ENCODE data around the gene NKPD1. TPM values are rescaled to one million over a fixed set of nuclear protein-coding genes. Genes with fewer than 3 reads are reported as not detected.

NKPD1 gene
- total and polyA plus RNA-seq, 9 of the 15 experiments (the other 6 are each of a cell fraction or from before 2014, with no cell fraction given) = 0.03 to 0.09 (median 0.04) TPM; not detected in 5

DNA sequence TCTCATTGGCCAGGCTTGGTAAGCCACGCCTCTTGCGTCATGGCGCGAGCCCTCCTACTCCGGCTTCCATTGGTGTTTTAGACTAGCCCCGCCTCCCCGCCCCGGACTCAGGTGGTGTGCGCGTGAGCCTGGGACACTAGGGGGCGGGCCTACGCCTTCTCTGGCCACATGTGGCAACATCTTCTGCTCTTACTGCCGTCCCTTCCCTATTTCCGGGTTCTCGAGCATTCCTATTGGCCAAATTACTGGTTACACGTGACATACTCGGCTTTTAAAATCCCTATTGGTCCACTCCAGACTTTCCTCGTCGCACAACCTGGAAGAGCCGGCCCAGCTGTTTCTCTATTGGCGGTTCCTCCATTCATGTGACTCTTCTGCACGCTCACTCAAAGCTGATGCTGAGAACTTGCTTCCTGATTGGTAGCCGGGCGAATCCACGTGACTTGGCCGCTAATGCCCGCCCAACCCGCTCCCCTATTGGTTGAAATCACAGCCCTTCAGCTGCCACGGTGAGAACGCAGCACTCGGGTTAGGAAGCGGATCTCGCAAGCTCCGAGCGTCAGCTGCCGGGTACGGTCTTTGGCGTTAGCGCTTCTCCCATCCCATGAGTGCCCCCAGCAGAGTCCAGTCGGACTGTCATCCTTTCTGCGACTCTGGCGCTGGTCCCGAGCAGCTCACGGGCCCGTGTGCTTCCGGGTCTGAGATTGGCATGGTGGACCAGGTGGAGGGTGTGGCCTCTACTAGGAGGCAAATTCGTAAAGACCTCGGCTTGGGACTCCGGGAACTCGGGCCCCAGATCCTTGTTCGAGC is 17.7 kb upstream of the NKPD1 start, which contains the start of gene BLOC1S3:
Gene BLOC1S3, plus strand, starts transcription at position 523 of the 810 bp plus-strand sequence. CDS start 513 bp downstream, outside the sequence.
- FAIRE-seq = peak; percentile 100
- BruUV-seq (replicated peaks) = no TSS peak
- no peak for TF ChIP-seq CBFB (CRISPR knock-in tag; IDR thresholded peaks at IDR 0.05)
- TF ChIP-seq ZFPM2 (CRISPR knock-in tag; IDR thresholded peaks at IDR 0.05) = peak; percentile 68; the same call in 1 of the 2 replicates
- peak; percentile 36 for TF ChIP-seq KDM5B (IDR thresholded peaks at IDR 0.05; ENCODE audit: insufficient replicate concordance, low read depth, low read length)
- TF ChIP-seq RBFOX2 (IDR thresholded peaks at IDR 0.05; ENCODE audit: low read depth, low read length) = peak; percentile 66
- peak; percentile 97 for TF ChIP-seq CEBPB (tag; IDR thresholded peaks at IDR 0.05)
- TF ChIP-seq PRDM10 (IDR thresholded peaks at IDR 0.05; ENCODE audit: partially characterized antibody) = peak; percentile 39
- TF ChIP-seq, protein P1, sequence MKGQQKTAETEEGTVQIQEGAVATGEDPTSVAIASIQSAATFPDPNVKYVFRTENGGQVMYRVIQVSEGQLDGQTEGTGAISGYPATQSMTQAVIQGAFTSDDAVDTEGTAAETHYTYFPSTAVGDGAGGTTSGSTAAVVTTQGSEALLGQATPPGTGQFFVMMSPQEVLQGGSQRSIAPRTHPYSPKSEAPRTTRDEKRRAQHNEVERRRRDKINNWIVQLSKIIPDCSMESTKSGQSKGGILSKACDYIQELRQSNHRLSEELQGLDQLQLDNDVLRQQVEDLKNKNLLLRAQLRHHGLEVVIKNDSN (CRISPR knock-in tag; IDR thresholded peaks at IDR 0.05) = peak; percentile 95
- TF ChIP-seq, protein P2, sequence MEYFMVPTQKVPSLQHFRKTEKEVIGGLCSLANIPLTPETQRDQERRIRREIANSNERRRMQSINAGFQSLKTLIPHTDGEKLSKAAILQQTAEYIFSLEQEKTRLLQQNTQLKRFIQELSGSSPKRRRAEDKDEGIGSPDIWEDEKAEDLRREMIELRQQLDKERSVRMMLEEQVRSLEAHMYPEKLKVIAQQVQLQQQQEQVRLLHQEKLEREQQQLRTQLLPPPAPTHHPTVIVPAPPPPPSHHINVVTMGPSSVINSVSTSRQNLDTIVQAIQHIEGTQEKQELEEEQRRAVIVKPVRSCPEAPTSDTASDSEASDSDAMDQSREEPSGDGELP (CRISPR knock-in tag; IDR thresholded peaks at IDR 0.05; ENCODE audit: borderline replicate concordance) = peak; percentile 95
- peak; percentile 42; the same call in 1 of the 2 replicates for TF ChIP-seq PHF8 (IDR thresholded peaks at IDR 0.05; ENCODE audit: borderline replicate concordance, low read length)
- TF ChIP-seq ETS1 (conservative IDR thresholded peaks at IDR 0.05; ENCODE audit: control insufficient read depth, low read depth, low read length) = peak; percentile 68; the same call in 1 of the 2 replicates
- no peak for TF ChIP-seq ZNF146 (CRISPR knock-in tag; IDR thresholded peaks at IDR 0.05; ENCODE audit: unreplicated experiment)
- TF ChIP-seq, protein P3, sequence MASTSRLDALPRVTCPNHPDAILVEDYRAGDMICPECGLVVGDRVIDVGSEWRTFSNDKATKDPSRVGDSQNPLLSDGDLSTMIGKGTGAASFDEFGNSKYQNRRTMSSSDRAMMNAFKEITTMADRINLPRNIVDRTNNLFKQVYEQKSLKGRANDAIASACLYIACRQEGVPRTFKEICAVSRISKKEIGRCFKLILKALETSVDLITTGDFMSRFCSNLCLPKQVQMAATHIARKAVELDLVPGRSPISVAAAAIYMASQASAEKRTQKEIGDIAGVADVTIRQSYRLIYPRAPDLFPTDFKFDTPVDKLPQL (IDR thresholded peaks at IDR 0.05; ENCODE audit: extremely low read depth, insufficient read length) = no peak

More for the DNA sequence above, 17.7 kb upstream of the NKPD1 start, which contains the start of gene BLOC1S3:
- H3K4me2 ChIP-seq (ENCODE audit: insufficient read depth, low read length) = peak within 1 kb of the TSS; percentile 93
- peak within 1 kb of the TSS; percentile 72 for H3K4me3 ChIP-seq
- ATAC-seq = peak; percentile 90
- H3K36me3 ChIP-seq (ENCODE audit: control insufficient read depth, insufficient read depth, low read length) = peaks cover 13% of the 10 kb centered on the region; the same call in 2 of the 3 replicates
- peak within 1 kb of the TSS; percentile 94 for H2AFZ ChIP-seq (ENCODE audit: low read depth, low read length)
- H3K27ac ChIP-seq (ENCODE audit: extremely low read depth, low read depth, low read length) = peak within 1 kb of the TSS; percentile 74
- intact Hi-C loops (cut with micrococcal nuclease) (no loop called here), in situ Hi-C loops (cut with MboI) (no loop called here)
- POLR2A ChIA-PET = interaction anchor here (0.6 to 2.3 kb wide), 14 partner anchors 11 to 1560 kb away, joined by 3 to 12 read pairs (median 4); partner anchors contain the start of genes APOE, EXOC3L2 and VASP
- H3K4me1 ChIP-seq (replicated peaks in 1 of 2; ENCODE audit: control insufficient read depth in 2 of 2, insufficient read depth in 2 of 2, low read length in 2 of 2) = peaks cover 14 to 42% of the 10 kb centered on the region in 2 experiments
- no peaks in the 10 kb centered on the region for H3K9me1 ChIP-seq (ENCODE audit: control insufficient read depth, insufficient read depth, low read length)
- H3K27me3 ChIP-seq (ENCODE audit: control insufficient read depth in 2 of 2, insufficient read depth in 2 of 2, low read length in 2 of 2) = no peaks in the 10 kb centered on the region
- H3K9me3 ChIP-seq (replicated peaks; ENCODE audit: control insufficient read depth, insufficient read depth, low read depth, low read length) = no peaks in the 10 kb centered on the region
- under 1% methylated on average over 51 of the region's 51 CpGs for WGBS (ENCODE audit: insufficient coverage, low coverage, missing lambda C conversion rate)
- peaks cover 42% of the 10 kb centered on the region for H3K79me2 ChIP-seq (ENCODE audit: control insufficient read depth, insufficient read depth, low read length)
- CTCF ChIA-PET (ENCODE audit: low intra/inter-chr PET ratio) = interaction anchor here (0.7 kb wide), 1 partner anchor 99 kb away, joined by 3 read pairs; no protein-coding TSS in a partner anchor
- peak; percentile 94 to 100 (median 96) for DNase-seq (ENCODE audit: extremely low read depth in 1 of 4, low spot score in 3 of 4)
- H3K9ac ChIP-seq (ENCODE audit: insufficient read depth in 1 of 2, low read depth in 2 of 2, low read length in 2 of 2) = peak within 1 kb of the TSS; percentile 80 to 99
- H4K20me1 ChIP-seq (replicated peaks; ENCODE audit: control insufficient read depth, insufficient read depth, low read length) = no peaks in the 10 kb centered on the region

All from K562 (cell line).